ENCODE data around the gene TNPO1.

The TNPO1 gene

DNA sequence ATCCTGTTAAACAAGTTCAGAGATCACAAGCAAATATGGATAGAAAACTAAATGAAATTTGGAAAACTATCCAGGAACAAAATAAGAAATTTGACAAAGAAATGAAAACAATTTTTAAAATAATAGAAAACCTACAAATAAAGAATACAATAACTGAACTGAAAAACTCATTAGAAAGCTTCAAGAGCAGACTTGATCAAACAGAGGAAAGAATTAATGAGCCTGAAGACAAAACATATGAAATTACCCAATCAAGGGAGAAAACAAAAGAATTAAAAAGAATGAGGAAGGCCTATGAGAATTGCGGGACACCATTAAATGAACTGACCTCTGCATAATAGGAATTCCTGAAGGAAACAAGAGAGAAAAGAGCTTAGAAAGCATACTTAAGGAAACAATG lies 39.8 kb upstream of the TNPO1 start:
- Histone ChIP-seq H3K9me3 (replicated peaks; ENCODE audit: insufficient read depth, low read length) (no peaks in the 10 kb centered on the region), H3K4me2 (ENCODE audit: low read depth, low read length) (no peak overlapping the region), H3K4me1 (ENCODE audit: low read length) (no peaks in the 10 kb centered on the region), H3K36me3 (replicated peaks; ENCODE audit: insufficient read depth, low read length) (no peaks in the 10 kb centered on the region), H3K9ac (ENCODE audit: low read length) (no peak overlapping the region), H4K20me1 (ENCODE audit: insufficient read depth, low read length) (no peaks in the 10 kb centered on the region), H3K27ac (ENCODE audit: low read length) (no peak overlapping the region), H2AFZ (ENCODE audit: low read length) (no peak overlapping the region), H3K9me2 (replicated peaks; ENCODE audit: insufficient read depth, low read length) (no peaks in the 10 kb centered on the region), H3F3A (ENCODE audit: insufficient read depth, low read length) (no peaks in the 10 kb centered on the region), H3K79me2 (ENCODE audit: low read length) (no peaks in the 10 kb centered on the region), H3K27me3 (replicated peaks; ENCODE audit: insufficient read depth, low read length) (no peaks in the 10 kb centered on the region), H3K4me3 (ENCODE audit: low read length) (no peak overlapping the region)
- DNase-seq: no peak
- no peak for TF ChIP-seq EZH2phosphoT487 (IDR thresholded peaks at IDR 0.05; ENCODE audit: low read length)
- TF ChIP-seq EZH2 (optimal IDR thresholded peaks at IDR 0.05; ENCODE audit: low read depth, low read length): no peak
- TF ChIP-seq, protein P1, sequence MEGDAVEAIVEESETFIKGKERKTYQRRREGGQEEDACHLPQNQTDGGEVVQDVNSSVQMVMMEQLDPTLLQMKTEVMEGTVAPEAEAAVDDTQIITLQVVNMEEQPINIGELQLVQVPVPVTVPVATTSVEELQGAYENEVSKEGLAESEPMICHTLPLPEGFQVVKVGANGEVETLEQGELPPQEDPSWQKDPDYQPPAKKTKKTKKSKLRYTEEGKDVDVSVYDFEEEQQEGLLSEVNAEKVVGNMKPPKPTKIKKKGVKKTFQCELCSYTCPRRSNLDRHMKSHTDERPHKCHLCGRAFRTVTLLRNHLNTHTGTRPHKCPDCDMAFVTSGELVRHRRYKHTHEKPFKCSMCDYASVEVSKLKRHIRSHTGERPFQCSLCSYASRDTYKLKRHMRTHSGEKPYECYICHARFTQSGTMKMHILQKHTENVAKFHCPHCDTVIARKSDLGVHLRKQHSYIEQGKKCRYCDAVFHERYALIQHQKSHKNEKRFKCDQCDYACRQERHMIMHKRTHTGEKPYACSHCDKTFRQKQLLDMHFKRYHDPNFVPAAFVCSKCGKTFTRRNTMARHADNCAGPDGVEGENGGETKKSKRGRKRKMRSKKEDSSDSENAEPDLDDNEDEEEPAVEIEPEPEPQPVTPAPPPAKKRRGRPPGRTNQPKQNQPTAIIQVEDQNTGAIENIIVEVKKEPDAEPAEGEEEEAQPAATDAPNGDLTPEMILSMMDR (IDR thresholded peaks at IDR 0.05; ENCODE audit: low read length): no peak

DNA sequence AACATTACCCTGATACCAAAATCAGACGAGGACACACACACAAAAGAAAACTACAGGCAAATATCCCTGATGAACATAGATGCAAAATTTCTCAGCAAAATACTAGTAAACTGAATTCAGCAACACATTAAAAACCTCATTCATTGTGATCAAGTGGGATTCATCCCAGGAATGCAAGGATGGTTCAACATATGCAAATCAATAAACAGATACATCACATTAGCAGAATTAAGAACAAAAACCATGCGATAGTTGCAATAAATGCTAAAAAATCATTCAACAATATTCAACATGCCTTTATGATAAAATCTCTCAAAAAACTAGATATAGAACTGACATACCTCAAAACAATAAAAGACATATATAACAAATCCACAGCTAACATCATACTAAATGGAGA lies 36.9 kb upstream of the TNPO1 start:
- DNase-seq: no peak
- no peaks in the 10 kb centered on the region for H3K27me3 ChIP-seq (replicated peaks; ENCODE audit: insufficient read depth, low read length)
- H3K9me2 ChIP-seq (replicated peaks; ENCODE audit: insufficient read depth, low read length): no peaks in the 10 kb centered on the region
- no peaks in the 10 kb centered on the region for H3K79me2 ChIP-seq (ENCODE audit: low read length)
- H3K4me2 ChIP-seq (ENCODE audit: low read depth, low read length): no peak overlapping the region
- H3K9me3 ChIP-seq (replicated peaks; ENCODE audit: insufficient read depth, low read length): no peaks in the 10 kb centered on the region
- TF ChIP-seq EZH2phosphoT487 (IDR thresholded peaks at IDR 0.05; ENCODE audit: low read length): no peak
- TF ChIP-seq, protein P1 (IDR thresholded peaks at IDR 0.05; ENCODE audit: low read length): no peak
- no peak for TF ChIP-seq EZH2 (optimal IDR thresholded peaks at IDR 0.05; ENCODE audit: low read depth, low read length)
- H3K27ac ChIP-seq (ENCODE audit: low read length): no peak overlapping the region
- H3K4me3 ChIP-seq (ENCODE audit: low read length): no peak overlapping the region
- no peaks in the 10 kb centered on the region for H3K4me1 ChIP-seq (ENCODE audit: low read length)
- no peaks in the 10 kb centered on the region for H4K20me1 ChIP-seq (ENCODE audit: insufficient read depth, low read length)
- H3F3A ChIP-seq (ENCODE audit: insufficient read depth, low read length): no peaks in the 10 kb centered on the region
- H2AFZ ChIP-seq (ENCODE audit: low read length): no peak overlapping the region
- no peaks in the 10 kb centered on the region for H3K36me3 ChIP-seq (replicated peaks; ENCODE audit: insufficient read depth, low read length)
- no peak overlapping the region for H3K9ac ChIP-seq (ENCODE audit: low read length)

DNA sequence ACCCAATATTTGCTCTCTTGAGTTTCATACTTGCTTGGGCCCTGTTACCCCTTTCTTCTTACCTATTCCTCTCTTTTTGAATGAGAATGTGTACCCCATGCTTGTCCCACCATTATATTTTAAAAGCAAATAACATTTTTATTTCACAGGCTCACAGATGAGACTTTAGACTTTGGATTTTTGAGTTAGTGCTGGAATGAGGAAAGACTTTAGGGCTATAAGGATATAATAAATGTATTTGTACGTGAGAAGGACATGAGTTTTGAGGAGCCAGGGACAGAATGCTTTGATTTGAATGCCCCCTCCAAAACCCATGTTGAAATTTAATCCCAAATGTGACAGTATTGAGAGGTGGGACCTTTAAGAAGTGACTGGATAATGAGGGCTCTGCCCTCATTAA lies 33.1 kb upstream of the TNPO1 start:
- DNase-seq: no peak
- Histone ChIP-seq H2AFZ (ENCODE audit: low read length) (no peak overlapping the region), H3F3A (ENCODE audit: insufficient read depth, low read length) (no peaks in the 10 kb centered on the region), H3K79me2 (ENCODE audit: low read length) (no peaks in the 10 kb centered on the region), H3K4me2 (ENCODE audit: low read depth, low read length) (no peak overlapping the region), H3K4me3 (ENCODE audit: low read length) (no peak overlapping the region), H3K4me1 (ENCODE audit: low read length) (no peaks in the 10 kb centered on the region), H3K27me3 (replicated peaks; ENCODE audit: insufficient read depth, low read length) (no peaks in the 10 kb centered on the region), H3K9me2 (replicated peaks; ENCODE audit: insufficient read depth, low read length) (no peaks in the 10 kb centered on the region), H3K36me3 (replicated peaks; ENCODE audit: insufficient read depth, low read length) (no peaks in the 10 kb centered on the region), H3K9ac (ENCODE audit: low read length) (no peak overlapping the region), H3K9me3 (replicated peaks; ENCODE audit: insufficient read depth, low read length) (no peaks in the 10 kb centered on the region), H4K20me1 (ENCODE audit: insufficient read depth, low read length) (no peaks in the 10 kb centered on the region), H3K27ac (ENCODE audit: low read length) (no peak overlapping the region)
- TF ChIP-seq EZH2phosphoT487 (IDR thresholded peaks at IDR 0.05; ENCODE audit: low read length) (no peak), EZH2 (optimal IDR thresholded peaks at IDR 0.05; ENCODE audit: low read depth, low read length) (no peak)
- TF ChIP-seq, protein P1 (IDR thresholded peaks at IDR 0.05; ENCODE audit: low read length): no peak
